ENCODE data around the gene SIPA1L3. TPM values are rescaled to one million over a fixed set of nuclear protein-coding genes. Genes with fewer than 3 reads are reported as not detected.

Gene SIPA1L3
- total and polyA plus RNA-seq, 2 experiments from 2014 or later: 15.7 to 54.1 TPM

DNA sequence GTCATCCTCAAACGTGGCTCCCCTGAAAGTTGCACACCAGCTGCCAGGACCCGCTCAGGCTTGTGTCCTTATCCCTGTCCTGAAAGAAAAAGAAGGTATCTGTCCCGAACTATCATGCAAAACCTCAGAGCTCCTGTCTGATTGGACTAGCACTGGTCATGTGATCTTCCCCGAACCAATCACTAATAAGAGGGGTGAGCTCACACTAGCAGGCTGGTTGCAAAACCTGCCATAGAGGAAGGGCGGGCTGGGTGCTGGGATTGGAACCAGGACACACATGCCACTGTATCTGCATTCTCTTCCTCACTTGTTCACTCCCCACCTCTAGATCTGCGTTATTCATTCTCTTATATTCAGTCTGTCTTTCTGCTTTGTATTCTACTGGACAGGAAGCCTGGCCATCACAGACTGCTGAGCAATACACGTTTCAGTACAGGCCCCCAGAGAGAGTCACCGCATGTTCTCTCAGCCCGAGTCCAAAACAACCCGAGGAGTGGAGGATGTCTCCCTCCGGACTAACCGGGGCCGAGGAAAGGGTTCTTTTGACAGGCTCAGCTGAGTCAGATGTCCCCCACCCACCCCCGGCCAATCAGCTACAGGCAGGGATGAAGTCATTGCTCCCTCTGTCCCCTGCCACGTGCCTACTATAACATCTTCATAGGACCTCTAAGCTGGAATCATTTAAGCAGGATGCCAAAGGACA lies 97.7 kb downstream of the SIPA1L3 start:
- H4K20me1 ChIP-seq (replicated peaks; ENCODE audit: insufficient read depth): no peaks in the 10 kb centered on the region; the same call in 1 of the 2 replicates
- H3K79me2 ChIP-seq (replicated peaks; ENCODE audit: insufficient read depth): peaks cover 31% of the 10 kb centered on the region
- no peaks in the 10 kb centered on the region for H3K27me3 ChIP-seq (ENCODE audit: insufficient read depth)
- H3K4me2 ChIP-seq: peak overlapping the region; percentile 77
- H3K27ac ChIP-seq (ENCODE audit: low read depth): peak overlapping the region; percentile 97
- H3K4me3 ChIP-seq: peak overlapping the region; percentile 42
- H3K4me1 ChIP-seq (ENCODE audit: insufficient read depth): peaks cover 34% of the 10 kb centered on the region
- H3K4me3 Mint-ChIP-seq: no peak overlapping the region
- H2AFZ ChIP-seq: no peak overlapping the region
- TF ChIP-seq ZNF114 (CRISPR knock-in tag; IDR thresholded peaks at IDR 0.05): no peak
- peak; percentile 92 for TF ChIP-seq POLR2AphosphoS5 (IDR thresholded peaks at IDR 0.05; ENCODE audit: low read depth)
- no peak for TF ChIP-seq ZNF331 (CRISPR knock-in tag; IDR thresholded peaks at IDR 0.05; ENCODE audit: low read depth)
- TF ChIP-seq CREB1 (CRISPR knock-in tag; IDR thresholded peaks at IDR 0.05; ENCODE audit: low read depth): peak; percentile 32; the same call in 1 of the 2 replicates
- H3F3A ChIP-seq (replicated peaks; ENCODE audit: low read depth): peaks cover 6% of the 10 kb centered on the region; the same call in 1 of the 2 replicates
- ATAC-seq: peak; percentile 91
- DNase-seq (ENCODE audit: low spot score): peak; percentile 94
- no peaks in the 10 kb centered on the region; the same call in 2 of the 3 replicates for H3K36me3 Mint-ChIP-seq (ENCODE audit: low read depth)
- H3K27ac Mint-ChIP-seq: no peak overlapping the region
- H3K36me3 ChIP-seq (ENCODE audit: insufficient read depth): no peaks in the 10 kb centered on the region
- peaks cover 10% of the 10 kb centered on the region for H3K27me3 Mint-ChIP-seq (ENCODE audit: insufficient read depth, low read depth, poor library complexity)
- no peaks in the 10 kb centered on the region for H3K9me3 Mint-ChIP-seq
- no peaks in the 10 kb centered on the region; the same call in 1 of the 3 replicates for H3K4me1 Mint-ChIP-seq
- no peaks in the 10 kb centered on the region for H3K9me2 ChIP-seq (ENCODE audit: insufficient read depth)

DNA sequence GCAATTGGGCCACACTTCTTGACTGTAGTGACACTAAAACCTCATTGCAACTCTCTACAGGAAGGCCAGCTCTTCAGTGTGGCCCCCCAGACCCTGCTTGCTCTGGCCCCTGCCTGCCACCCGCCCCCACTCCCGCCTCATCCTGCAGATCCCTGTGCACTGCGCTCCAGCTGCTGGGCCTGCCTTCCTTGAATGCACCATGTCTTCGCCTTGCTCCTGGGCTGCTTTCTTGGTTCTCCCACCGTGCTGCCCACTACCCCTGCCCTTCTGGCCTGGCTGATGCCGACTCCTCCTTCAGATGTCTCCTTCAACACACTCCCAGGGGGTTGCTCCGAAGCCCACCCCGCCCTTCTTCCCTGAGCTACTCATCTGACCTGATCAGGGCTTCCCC lies 98.2 kb downstream of the SIPA1L3 start:
- H3K4me2 ChIP-seq: peak overlapping the region; percentile 36; the same call in 1 of the 2 replicates
- H3K79me2 ChIP-seq (replicated peaks; ENCODE audit: insufficient read depth): peaks cover 36% of the 10 kb centered on the region
- H3K36me3 Mint-ChIP-seq (ENCODE audit: low read depth): no peaks in the 10 kb centered on the region; the same call in 2 of the 3 replicates
- no peak for TF ChIP-seq JUNB (IDR thresholded peaks at IDR 0.05; ENCODE audit: unreplicated experiment)
- no peak for TF ChIP-seq ZNF331 (CRISPR knock-in tag; IDR thresholded peaks at IDR 0.05; ENCODE audit: low read depth)
- no peak overlapping the region for H3K4me3 ChIP-seq
- H3K4me1 ChIP-seq (ENCODE audit: insufficient read depth): peaks cover 34% of the 10 kb centered on the region
- H3K36me3 ChIP-seq (ENCODE audit: insufficient read depth): no peaks in the 10 kb centered on the region
- no peaks in the 10 kb centered on the region for H3K9me2 ChIP-seq (ENCODE audit: insufficient read depth)
- ATAC-seq (no peak), DNase-seq (ENCODE audit: low spot score) (no peak)
- H4K20me1 ChIP-seq (replicated peaks; ENCODE audit: insufficient read depth): no peaks in the 10 kb centered on the region; the same call in 1 of the 2 replicates
- no peaks in the 10 kb centered on the region; the same call in 1 of the 3 replicates for H3K4me1 Mint-ChIP-seq
- H3K27me3 Mint-ChIP-seq (ENCODE audit: insufficient read depth, low read depth, poor library complexity): peaks cover 10% of the 10 kb centered on the region
- no peaks in the 10 kb centered on the region for H3K27me3 ChIP-seq (ENCODE audit: insufficient read depth)
- H2AFZ ChIP-seq: no peak overlapping the region
- peaks cover 6% of the 10 kb centered on the region; the same call in 1 of the 2 replicates for H3F3A ChIP-seq (replicated peaks; ENCODE audit: low read depth)
- peak overlapping the region; percentile 91 for H3K27ac ChIP-seq (ENCODE audit: low read depth)
- H3K9me3 Mint-ChIP-seq: no peaks in the 10 kb centered on the region
- H3K4me3 Mint-ChIP-seq: peak overlapping the region; percentile 35; the same call in 1 of the 3 replicates
- H3K27ac Mint-ChIP-seq: no peak overlapping the region

DNA sequence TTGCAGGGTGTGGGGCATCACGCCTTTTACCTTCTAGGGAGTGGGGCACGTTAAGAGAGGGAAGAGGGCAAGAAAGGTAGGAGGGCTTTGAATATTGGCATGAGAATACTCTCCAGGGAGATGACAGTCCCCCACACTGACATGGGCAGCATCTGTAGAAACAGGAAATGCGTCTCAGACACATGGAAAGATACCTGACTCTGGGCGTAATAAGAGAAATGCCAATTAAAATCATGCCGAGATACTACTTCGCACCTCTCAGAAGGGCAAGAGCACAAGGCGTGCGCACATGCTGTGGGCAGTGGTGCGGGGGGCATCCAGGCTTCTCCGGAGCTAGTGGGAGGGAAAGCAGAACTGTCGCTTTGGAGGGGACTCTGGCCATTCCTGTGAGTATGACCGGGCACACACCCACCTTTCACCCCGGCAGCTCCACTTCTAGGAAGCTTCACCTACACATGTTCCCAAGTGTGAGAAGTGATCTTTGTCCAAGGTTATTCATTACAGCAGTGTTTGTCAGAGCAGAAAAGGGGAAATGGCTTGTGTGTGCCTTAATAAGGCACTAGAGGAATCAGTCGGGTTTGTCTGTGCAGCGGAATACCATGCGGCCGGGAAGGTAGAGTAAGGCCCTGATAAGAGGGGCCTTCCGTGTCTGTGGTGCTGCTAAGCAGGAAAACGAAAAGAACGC lies 99.5 kb downstream of the SIPA1L3 start:
- no peaks in the 10 kb centered on the region; the same call in 2 of the 3 replicates for H3K36me3 Mint-ChIP-seq (ENCODE audit: low read depth)
- peaks cover 31% of the 10 kb centered on the region for H3K79me2 ChIP-seq (replicated peaks; ENCODE audit: insufficient read depth)
- H4K20me1 ChIP-seq (replicated peaks; ENCODE audit: insufficient read depth): no peaks in the 10 kb centered on the region
- peaks cover 6% of the 10 kb centered on the region; the same call in 1 of the 2 replicates for H3F3A ChIP-seq (replicated peaks; ENCODE audit: low read depth)
- H3K4me3 ChIP-seq: no peak overlapping the region
- no peak overlapping the region for H3K27ac Mint-ChIP-seq
- H3K9me2 ChIP-seq (ENCODE audit: insufficient read depth): no peaks in the 10 kb centered on the region
- peaks cover 2% of the 10 kb centered on the region for H3K4me1 Mint-ChIP-seq
- no peak overlapping the region for H3K4me3 Mint-ChIP-seq
- H3K9me3 Mint-ChIP-seq: no peaks in the 10 kb centered on the region
- no peaks in the 10 kb centered on the region for H3K36me3 ChIP-seq (ENCODE audit: insufficient read depth)
- no peak overlapping the region for H3K27ac ChIP-seq (ENCODE audit: low read depth)
- H3K4me2 ChIP-seq: peak overlapping the region; percentile 36
- peaks cover 10% of the 10 kb centered on the region for H3K27me3 Mint-ChIP-seq (ENCODE audit: insufficient read depth, low read depth, poor library complexity)
- H3K27me3 ChIP-seq (ENCODE audit: insufficient read depth): no peaks in the 10 kb centered on the region
- peaks cover 37% of the 10 kb centered on the region for H3K4me1 ChIP-seq (ENCODE audit: insufficient read depth)
- DNase-seq (ENCODE audit: low spot score): no peak
- no peak for ATAC-seq
- H2AFZ ChIP-seq: no peak overlapping the region
- TF ChIP-seq, protein P1, sequence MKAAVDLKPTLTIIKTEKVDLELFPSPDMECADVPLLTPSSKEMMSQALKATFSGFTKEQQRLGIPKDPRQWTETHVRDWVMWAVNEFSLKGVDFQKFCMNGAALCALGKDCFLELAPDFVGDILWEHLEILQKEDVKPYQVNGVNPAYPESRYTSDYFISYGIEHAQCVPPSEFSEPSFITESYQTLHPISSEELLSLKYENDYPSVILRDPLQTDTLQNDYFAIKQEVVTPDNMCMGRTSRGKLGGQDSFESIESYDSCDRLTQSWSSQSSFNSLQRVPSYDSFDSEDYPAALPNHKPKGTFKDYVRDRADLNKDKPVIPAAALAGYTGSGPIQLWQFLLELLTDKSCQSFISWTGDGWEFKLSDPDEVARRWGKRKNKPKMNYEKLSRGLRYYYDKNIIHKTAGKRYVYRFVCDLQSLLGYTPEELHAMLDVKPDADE (IDR thresholded peaks at IDR 0.05): no peak
- TF ChIP-seq STAT1 (IDR thresholded peaks at IDR 0.05; ENCODE audit: unreplicated experiment) (no peak), EZH2 (IDR thresholded peaks at IDR 0.05; ENCODE audit: low read depth, unreplicated experiment) (no peak), CREB1 (CRISPR knock-in tag; IDR thresholded peaks at IDR 0.05; ENCODE audit: low read depth) (no peak), NANOG (IDR thresholded peaks at IDR 0.05; ENCODE audit: borderline replicate concordance) (no peak), POLR2AphosphoS5 (IDR thresholded peaks at IDR 0.05; ENCODE audit: low read depth) (no peak), ZNF331 (CRISPR knock-in tag; IDR thresholded peaks at IDR 0.05; ENCODE audit: low read depth) (no peak)
- TF ChIP-seq, protein P2, sequence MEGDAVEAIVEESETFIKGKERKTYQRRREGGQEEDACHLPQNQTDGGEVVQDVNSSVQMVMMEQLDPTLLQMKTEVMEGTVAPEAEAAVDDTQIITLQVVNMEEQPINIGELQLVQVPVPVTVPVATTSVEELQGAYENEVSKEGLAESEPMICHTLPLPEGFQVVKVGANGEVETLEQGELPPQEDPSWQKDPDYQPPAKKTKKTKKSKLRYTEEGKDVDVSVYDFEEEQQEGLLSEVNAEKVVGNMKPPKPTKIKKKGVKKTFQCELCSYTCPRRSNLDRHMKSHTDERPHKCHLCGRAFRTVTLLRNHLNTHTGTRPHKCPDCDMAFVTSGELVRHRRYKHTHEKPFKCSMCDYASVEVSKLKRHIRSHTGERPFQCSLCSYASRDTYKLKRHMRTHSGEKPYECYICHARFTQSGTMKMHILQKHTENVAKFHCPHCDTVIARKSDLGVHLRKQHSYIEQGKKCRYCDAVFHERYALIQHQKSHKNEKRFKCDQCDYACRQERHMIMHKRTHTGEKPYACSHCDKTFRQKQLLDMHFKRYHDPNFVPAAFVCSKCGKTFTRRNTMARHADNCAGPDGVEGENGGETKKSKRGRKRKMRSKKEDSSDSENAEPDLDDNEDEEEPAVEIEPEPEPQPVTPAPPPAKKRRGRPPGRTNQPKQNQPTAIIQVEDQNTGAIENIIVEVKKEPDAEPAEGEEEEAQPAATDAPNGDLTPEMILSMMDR (conservative IDR thresholded peaks at IDR 0.05; ENCODE audit: low read depth in 2 of 2): no peak
- TF ChIP-seq, protein P3, sequence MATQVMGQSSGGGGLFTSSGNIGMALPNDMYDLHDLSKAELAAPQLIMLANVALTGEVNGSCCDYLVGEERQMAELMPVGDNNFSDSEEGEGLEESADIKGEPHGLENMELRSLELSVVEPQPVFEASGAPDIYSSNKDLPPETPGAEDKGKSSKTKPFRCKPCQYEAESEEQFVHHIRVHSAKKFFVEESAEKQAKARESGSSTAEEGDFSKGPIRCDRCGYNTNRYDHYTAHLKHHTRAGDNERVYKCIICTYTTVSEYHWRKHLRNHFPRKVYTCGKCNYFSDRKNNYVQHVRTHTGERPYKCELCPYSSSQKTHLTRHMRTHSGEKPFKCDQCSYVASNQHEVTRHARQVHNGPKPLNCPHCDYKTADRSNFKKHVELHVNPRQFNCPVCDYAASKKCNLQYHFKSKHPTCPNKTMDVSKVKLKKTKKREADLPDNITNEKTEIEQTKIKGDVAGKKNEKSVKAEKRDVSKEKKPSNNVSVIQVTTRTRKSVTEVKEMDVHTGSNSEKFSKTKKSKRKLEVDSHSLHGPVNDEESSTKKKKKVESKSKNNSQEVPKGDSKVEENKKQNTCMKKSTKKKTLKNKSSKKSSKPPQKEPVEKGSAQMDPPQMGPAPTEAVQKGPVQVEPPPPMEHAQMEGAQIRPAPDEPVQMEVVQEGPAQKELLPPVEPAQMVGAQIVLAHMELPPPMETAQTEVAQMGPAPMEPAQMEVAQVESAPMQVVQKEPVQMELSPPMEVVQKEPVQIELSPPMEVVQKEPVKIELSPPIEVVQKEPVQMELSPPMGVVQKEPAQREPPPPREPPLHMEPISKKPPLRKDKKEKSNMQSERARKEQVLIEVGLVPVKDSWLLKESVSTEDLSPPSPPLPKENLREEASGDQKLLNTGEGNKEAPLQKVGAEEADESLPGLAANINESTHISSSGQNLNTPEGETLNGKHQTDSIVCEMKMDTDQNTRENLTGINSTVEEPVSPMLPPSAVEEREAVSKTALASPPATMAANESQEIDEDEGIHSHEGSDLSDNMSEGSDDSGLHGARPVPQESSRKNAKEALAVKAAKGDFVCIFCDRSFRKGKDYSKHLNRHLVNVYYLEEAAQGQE (IDR thresholded peaks at IDR 0.05; ENCODE audit: unreplicated experiment): no peak

Measured in GM23338 (cell line).